Activated CD4-positive, alpha-beta T cell treated with anti-CD3 and anti-CD28 coated beads for 24 hours (primary cell): ENCODE results near the gene GARRE1.
"Not testable (repeated sequence)": the region's sequence is repeated elsewhere in the genome, so short reads cannot be mapped to it uniquely, and the experiment has no call there.

Experiments
- DNase-seq, 2 donors: peaks; one replicate each; pipeline ENCODE4 v3.0.0-alpha.2; 2020; ENCODE audit warnings: low read depth in 2 of 2

The GARRE1 gene

GRCh38 chr19:34257559-34257924, 3.2 kb downstream of the GARRE1 start:
- no peak for DNase-seq

GRCh38 chr19:34259367-34260095, 5.2 kb downstream of the GARRE1 start:
- DNase-seq: no peak

- DNase-seq: no peak
Measured at GRCh38 chr19:34260771-34261173, 6.4 kb downstream of the GARRE1 start.

DNA sequence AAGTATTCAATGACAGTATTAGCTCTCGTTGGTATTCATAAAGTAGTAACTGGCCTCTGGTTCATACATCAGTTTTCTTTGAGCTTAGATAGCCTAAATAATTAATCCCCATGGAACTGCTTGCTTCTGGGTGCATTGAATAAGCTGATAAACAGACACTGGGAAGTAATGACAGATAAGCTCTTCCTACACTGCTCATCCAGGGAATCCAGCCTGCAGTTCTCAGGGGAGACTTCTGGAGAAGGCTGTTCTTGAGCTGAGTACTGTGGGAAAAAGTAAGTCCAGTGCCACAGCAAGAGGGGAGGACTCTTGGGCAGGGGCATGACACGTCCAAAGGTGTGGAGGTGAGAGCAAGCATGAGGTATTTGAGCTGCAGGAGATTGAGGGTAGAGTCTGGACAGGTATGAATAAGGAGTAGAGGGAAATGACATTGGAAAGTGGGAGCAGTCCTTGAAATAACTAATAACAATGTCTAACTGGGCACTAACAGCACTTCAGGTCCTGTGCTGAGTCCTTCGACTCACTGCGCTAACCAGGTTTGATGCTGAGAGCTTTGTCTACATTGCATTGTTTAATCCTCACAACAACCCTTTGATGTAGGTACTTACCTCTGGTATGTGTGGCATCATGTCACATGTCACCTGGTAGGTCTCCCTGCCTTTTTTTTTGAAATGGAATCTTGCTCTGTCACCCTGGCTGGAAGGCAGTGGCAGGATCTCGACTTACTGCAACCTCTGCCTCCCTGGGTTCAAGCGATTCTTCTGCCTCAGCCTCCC, 7.2 kb downstream of the GARRE1 start:
- DNase-seq: no peak

GRCh38 chr19:34263745-34264237, 9.4 kb downstream of the GARRE1 start:
- DNase-seq: no peak

GRCh38 chr19:34265221-34265650, 10.9 kb downstream of the GARRE1 start:
- DNase-seq: no peak

- no peak for DNase-seq
Measured at GRCh38 chr19:34269081-34269480, 14.7 kb downstream of the GARRE1 start.

DNA sequence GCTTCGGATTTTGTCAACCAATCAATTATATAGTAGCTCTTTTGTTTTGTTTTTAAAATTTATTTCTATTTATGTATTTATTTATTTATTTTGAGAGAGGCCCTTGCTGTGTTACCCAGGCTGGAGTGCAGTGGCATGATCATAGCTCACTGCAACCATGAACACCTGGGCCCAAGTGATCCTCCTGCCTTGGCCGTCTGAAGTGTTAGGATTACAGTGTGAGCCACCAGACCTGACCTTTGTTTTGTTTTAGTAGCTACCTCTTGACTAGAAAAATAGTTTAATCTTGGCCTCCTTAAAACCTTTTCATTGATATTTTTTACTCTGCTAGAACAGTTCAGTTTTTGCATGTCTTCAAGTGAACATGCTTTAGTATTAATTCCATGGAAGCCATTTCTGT, 15.1 kb downstream of the GARRE1 start:
- no peak for DNase-seq

DNA sequence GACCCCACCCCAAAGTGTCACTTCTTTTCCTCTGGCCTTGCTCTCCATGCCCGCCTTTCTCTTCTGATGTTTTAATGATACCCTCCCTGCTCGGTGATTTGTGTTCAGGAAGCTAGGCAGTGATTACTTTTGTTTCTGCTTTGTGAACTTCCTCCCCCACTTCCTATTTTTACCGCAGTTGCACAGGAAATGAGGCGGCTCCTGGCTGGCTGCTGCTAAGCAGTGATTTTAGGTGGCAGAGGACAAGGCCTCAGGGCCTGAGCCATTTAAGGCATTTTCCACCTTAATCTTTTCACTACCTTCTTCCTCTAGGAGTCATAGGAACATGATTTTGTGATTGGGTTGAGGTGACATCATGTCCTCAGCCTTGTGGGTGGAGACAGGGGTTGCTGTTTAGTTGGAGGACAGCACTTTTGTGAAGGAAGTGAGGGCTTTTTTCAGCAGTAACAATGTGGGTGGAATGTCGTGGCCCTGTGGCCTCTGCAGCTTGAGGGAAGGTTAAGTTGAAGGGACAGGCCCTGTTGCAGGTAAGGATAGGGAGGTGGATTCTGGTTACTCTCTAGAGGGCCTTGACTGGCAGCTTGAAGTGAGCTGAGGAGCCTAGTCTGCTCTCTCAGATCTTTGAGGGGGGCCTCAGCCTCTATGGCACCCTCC, 15.7 kb downstream of the GARRE1 start:
- peak; percentile 30 to 34 for DNase-seq

DNA sequence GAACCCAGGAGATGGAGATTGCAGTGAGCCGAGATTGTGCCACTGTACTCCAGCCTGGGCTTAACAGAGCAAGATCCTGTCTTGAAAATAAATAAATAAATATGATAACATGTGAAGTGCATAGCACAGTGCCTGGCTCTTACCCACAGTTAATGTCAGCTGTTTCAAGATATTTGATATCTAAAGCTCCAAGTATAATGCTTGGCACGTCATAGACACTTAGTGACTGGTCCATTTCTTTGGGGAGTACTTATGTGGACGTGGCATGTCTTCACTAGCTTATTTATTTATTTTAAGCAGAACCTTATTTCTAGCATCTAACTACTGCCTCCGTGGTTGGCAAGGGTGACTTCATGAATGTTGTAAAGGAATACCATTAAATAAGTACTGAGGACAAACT, 18.8 kb downstream of the GARRE1 start:
- DNase-seq: no peak

GRCh38 chr19:34274284-34274826, 20.0 kb downstream of the GARRE1 start:
- DNase-seq: no peak

DNA sequence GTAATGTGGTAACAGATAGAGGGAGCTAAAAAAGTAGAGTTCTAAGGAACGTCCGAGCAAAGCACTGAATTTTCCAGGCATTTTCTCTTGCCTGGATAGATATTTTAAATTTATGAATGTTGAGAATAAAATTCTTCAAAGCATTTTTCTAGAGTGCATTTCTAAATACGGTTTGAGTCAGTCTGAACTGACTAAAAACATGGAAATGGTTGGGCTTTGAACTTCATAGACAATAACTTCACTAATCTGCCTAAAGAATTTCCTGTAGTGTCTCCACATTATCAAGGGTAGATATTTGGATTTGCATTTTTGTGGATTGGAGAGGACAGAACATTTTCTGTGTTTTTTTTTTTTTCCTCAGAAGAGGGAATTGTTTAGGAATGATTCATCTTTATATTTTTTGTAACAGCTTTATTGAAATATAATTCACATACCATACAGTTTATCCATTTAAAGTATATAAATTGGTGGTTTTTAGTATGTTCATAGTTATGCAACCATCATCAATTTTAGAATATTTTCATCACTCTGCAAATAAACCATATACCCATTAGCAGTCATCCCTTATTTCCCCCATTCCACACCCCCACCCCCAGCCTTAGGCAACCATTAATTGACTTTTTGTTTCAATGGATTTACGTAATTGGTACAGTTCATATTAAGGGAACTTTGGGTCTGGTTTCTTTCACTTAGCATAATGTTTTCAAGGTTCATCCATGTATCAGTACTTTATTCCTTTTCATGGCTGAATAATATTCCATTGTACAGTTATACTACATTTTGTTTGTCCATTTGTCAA, 20.7 kb downstream of the GARRE1 start:
- no peak for DNase-seq

DNA sequence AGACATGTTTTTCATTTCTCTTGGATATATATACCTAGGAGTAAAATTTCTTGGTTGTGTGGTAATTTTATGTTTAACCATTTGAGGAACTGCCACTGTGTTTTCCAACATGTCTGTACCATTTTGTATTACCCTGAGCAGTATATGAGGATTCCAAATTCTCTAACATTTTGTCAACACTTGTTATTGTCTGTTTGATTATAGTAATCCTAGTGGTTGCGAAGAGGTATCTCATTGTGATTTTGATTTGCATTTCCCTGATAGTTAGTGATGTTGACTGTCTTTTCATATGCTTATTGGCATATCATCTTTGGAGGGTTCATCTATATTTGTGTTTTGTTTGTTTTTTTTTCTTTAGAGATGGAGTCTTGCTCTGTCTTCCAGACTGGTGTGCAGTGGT, 21.4 kb downstream of the GARRE1 start:
- no peak for DNase-seq

DNA sequence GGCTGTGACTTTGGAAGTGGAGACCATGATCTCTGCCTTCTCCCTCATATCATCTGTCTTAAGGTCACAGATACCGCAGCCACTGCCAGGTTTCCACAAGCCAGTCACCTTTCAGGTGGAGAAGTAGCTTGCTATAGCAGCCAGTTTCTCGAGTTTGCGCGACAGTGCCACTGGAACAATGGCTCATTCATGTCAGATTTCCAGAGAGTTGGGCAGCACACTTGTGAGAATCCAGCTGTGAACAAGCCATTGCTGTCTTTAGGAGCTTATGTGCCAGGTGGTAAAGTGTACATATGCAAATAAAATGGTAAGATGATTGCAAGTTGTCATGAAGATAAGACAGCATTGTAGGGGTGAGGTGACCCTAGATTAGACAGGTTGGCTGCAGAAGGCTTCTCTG, 22.3 kb downstream of the GARRE1 start:
- DNase-seq: no peak

DNA sequence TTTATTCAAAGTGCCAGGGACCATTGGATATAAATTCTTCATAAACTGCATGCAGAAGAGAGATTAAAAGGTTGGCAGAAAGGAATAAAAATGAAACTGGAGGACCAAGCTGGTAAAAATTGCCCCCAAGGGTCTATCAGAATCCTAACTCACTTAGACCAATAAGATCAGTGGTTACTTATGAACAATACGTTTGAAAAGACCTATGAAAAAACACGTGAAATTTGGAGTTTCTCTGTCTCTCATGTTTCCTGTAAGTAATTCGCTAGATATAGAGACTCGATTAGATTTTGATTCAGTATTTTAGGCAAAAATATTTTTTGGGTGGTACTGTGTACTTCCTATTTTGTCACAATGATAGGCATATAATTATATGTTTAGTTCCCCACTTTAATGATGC, 22.9 kb downstream of the GARRE1 start:
- DNase-seq: no peak

- DNase-seq: no peak
Measured at GRCh38 chr19:34278783-34279182, 24.4 kb downstream of the GARRE1 start.

DNA sequence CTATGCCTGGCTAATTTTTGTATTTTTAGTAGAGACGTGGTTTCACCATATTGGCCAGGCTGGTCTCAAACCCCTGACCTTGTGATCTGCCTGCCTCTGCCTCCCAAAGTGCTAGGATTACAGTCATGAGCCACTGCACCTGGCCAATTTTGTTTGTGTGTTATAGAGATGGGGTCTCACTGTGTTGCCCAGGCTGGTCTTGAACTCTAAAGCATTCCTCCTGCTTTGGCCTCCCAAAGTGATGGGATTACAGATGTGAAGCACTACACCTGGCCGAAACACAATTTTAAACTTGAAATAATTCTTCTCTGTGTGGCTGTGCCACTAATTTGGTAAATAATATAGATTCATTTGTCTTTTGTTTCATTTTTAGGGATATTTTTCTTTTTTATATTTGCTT, 27.1 kb downstream of the GARRE1 start:
- DNase-seq: not testable (repeated sequence)

DNA sequence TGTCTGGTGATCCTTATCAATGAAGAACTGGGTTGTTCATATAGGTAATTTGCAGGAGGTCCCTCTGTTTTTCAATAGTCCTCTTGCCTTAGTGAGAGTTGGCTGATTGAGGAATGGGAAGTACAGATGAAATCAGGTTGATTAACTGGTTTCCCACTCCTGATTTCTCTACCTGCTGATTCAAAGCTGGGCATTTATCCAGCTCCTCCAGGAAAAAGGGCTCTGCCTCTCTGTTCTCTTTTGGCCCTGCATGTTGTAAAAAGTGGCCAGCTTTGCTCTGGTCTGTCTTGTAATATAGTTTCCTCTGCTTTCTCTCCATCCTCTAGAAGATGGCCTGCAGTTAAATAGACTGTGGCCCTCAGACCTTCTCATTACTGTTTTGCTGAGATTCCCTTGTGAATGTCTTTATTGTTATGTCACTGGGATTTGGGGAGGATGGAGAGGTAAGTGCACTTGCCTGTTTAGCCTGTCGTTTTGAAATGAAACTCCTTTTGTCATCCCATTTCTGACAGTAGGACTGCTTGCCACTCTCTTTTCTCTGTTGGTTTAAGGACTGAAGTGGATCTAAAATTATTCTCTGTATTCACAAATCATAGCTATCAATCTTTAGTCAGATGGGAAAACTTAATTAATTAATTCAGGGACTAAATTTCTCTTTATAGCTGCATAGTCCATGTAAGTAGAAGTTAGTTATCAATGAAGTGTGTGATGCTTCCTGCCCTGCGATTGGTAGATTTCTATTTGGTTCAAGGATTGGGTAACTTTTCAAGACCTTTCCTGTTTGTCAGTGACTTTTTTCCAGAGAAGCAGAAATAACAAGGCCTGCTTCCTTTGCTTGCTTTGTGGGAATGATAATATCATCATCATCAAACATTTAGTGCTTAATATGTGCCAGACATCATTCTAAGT, 28.5 kb downstream of the GARRE1 start:
- DNase-seq: no peak

DNA sequence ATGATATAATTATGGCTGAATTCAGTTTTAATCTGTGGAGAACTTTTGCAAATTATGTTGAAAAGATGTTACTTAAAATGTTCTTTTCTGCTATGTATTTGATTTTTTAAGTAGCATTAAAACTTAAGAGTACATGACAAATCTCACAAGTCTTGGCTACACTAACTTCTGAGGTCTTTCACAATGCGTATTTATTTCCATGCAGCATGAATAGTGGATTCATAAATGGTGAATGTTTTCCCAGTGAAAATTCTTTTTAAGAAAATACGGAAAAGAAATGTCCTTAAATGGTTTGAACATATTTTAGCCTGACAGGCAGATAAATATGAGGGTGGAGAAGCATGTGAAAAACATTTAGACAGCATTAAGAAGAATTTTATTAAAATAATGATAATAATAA, 30.2 kb downstream of the GARRE1 start:
- no peak for DNase-seq

GRCh38 chr19:34287662-34288140, 33.3 kb downstream of the GARRE1 start:
- no peak for DNase-seq
